Kidney glomerular epithelial cell (primary cell): Measurements from ENCODE around the gene CLEC18A.
"Not testable (repeated sequence)": the region's sequence is repeated elsewhere in the genome, so short reads cannot be mapped to it uniquely, and the experiment has no call there.

ENCODE experiments used
- DNase-seq: peaks from one replicate; lab custom pipeline; 2025; lab: John Stamatoyannopoulos, UW

The CLEC18A gene

DNA sequence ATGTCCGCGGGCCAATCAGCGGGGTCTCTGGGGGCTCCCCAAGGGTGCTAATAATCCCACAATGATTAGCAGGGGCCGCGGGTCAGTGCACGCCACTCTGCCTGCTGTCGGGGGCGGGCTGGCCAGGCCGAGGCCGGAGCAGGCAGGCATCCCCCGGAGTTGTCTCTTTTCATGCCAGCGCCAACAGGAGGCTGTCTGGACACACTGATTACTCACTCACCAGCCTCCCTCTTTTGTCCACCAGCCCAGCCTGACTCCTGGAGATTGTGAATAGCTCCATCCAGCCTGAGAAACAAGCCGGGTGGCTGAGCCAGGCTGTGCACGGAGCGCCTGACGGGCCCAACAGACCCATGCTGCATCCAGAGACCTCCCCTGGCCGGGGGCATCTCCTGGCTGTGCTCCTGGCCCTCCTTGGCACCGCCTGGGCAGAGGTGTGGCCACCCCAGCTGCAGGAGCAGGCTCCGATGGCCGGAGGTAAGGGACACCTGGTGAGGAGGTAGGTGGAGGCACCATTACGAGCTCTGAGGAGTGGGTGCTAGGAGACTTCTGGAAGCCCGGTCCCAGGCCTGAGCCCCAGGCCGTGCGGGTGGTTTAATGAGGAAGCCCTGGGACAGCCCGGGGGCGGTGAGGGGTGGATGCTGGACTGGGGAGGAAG, at the start of gene CLEC18A:
Gene CLEC18A (plus strand): TSS at position 318 of the 655 bp plus-strand sequence. CDS start 33 bp downstream, at position 351.
- DNase-seq: not testable (repeated sequence)

DNA sequence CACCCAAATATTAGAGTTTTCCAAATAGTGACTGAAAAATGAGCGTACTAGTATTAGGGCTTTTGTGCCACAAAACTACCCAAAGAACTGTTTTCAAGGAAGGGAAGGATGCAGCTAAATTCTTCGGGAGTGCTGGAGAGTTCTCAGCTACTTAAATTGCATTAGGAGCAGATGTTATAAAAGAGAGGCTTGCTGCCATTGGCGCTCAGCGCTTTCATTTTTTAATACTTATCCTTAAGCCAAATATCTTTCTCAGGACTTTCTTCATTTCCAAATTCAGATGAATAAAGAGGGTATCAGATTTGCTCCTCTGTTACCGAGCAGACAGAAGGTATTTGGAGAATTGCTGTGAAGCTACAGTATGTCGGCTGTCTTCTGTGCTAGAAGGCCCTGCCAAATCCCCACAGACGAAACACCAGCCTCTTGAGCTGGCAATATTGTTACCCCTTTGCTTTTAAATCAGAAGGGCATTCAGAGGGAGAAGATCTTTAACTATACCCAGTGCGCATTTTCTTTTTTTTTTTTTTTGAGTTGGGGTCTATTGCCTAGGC, 47.2 kb upstream of the CLEC18A start:
- no peak for DNase-seq

DNA sequence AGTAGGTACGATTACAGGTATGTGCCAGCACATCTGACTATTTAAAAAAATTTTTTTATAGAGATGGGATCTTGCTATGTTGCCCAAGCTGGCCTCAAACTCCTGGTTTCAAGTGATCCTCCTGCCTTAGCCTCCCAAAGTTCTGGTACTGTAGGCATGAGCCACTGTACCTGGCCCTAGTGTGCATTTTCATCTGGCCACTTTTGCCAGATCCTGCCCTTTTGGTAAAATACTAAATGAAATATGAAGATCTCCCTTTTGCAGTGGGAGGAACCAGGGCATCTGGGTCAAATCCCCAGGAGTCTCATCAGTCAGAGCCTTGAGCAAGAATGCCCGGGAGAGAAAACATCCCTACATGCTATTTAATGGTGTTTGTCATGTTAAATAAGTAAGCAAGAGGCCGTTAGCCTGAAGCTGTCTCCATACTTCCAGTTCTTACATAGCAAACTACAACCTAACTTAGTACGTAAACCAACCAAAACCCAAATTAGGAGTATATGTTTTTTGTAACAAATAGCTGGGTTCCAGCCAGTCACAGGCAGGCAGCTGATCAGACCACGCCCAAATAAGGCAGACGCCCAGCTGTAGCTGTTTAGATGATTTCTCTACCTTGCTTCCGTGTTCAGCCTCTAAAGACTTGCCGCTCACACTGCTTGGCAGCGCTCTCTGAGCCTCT, 46.5 kb upstream of the CLEC18A start:
- no peak for DNase-seq

DNA sequence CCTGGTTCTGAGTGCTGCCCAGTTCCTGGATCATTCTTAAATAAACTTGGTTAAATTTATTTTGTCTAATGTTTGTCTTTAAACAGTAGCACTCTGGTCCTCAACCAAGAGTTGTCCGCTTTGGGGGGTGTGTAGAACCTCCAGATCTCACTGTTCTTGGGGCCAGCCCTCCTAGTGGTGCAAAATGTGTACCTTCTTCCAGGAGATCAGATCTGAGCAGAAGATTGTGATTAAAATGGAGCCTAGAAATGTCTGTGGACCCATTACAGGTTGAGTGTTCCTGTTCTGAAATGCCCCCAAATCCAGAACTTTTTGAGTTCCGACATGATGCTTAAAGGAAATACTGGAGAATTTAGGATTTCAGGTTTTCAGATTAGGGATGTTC, 46.0 kb upstream of the CLEC18A start:
- DNase-seq: no peak

- peak; percentile 23 for DNase-seq
Observed at GRCh38 chr16:69906838-69907401, 44.2 kb upstream of the CLEC18A start.

- DNase-seq: no peak
Observed at GRCh38 chr16:69909043-69909442, 42.1 kb upstream of the CLEC18A start.

- no peak for DNase-seq
Observed at GRCh38 chr16:69909760-69910159, 41.4 kb upstream of the CLEC18A start.

GRCh38 chr16:69910964-69911363, 40.2 kb upstream of the CLEC18A start:
- no peak for DNase-seq

- DNase-seq: no peak
Observed at GRCh38 chr16:69916462-69916861, 34.7 kb upstream of the CLEC18A start.

- DNase-seq: no peak
Observed at GRCh38 chr16:69917311-69917710, 33.8 kb upstream of the CLEC18A start.

DNA sequence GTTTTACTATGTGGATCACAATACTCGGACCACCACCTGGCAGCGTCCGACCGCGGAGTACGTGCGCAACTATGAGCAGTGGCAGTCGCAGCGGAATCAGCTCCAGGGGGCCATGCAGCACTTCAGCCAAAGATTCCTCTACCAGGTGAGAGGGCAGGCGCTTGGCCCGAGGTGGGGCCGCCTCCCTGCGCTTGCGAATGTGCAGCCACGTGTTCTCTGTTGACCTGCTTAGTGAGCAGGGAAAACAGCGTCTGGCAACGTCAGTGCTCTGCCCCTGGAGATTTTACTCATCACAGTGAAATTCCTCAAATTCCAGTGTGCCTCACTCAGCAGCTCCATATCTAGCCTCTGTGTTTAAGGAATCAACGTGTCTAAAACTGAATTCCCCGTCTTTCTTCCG, 33.4 kb upstream of the CLEC18A start:
- DNase-seq: peak; percentile 90

GRCh38 chr16:69918241-69918640, 32.9 kb upstream of the CLEC18A start:
- DNase-seq: no peak

DNA sequence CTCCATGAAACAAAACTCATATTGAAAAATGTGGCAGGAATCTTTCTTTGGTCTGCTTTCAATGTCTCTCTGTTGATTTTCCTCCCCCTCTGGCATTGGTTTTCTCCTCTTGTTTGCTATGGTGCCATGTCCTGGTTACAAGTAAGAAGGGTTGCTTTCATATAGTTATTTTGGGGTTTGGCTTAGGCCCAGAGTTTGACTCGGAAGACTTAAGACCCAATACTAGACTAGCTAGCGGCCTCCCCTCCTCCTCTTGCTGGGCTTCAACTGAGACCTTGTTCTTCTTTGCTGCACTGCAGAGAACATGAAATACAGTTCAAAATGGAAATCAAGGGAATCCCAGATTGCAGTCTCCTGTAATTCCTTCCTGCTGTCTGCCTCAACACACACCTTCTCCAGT, 30.0 kb upstream of the CLEC18A start:
- no peak for DNase-seq

DNA sequence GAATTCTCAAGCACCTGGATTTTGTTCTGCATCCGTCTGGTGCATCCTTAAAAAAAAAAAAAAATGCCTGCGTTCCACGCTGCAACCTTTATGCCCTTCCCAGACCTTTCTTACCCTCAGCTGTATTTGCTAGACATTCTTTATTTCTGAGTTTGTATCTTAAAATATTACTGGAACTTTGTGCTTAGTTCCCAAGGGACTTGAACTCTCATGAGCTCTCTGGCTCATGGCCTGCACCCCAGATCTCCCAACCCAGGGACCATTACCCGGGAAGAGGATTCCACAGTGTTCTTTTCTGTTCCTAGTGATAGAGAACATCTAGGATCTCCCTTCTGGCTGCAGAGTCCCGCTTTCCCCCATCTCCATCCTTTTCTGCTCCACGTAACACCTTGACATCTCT, 28.9 kb upstream of the CLEC18A start:
- DNase-seq: no peak

- DNase-seq: no peak
Observed at GRCh38 chr16:69924041-69924775, 26.9 kb upstream of the CLEC18A start.

GRCh38 chr16:69924777-69925191, 26.4 kb upstream of the CLEC18A start:
- DNase-seq: peak; percentile 87

- DNase-seq: no peak
Observed at GRCh38 chr16:69925311-69925710, 25.8 kb upstream of the CLEC18A start.

GRCh38 chr16:69926241-69926640, 24.9 kb upstream of the CLEC18A start:
- DNase-seq: no peak

DNA sequence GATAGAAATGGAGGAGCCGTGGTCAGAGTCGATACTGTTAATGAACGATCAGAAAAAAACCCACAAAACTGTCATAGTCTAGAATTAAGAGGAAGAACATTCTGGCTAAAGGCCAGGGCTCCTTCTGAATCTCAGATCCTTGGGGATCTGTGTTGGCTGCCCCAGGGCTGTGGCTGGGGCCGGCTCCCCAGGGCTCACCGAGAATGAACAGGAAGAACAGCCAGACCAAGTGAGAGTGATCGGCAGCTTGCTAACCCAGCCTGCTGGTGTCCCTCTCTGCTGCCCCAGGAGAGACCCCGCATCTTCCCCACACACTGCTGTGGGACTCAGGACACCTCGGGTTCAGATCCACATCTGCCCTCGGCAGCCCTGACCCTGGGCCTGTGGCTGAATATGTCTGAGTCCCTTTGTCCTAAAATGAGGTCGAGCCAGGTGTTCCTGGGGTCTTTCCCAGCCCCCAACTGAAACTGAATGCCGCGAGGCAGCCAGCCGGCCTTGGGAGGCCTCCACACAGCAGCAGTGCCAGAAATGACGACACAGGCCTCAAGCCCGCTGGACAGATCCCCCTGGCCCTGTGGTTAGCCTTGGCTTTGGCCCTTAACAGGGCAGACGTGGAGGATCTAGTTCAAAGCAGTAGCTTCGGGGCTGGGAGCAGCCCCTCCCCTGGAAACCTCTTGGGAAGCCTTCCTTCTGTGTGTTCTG, 23.9 kb upstream of the CLEC18A start:
- peak; percentile 40 for DNase-seq

DNA sequence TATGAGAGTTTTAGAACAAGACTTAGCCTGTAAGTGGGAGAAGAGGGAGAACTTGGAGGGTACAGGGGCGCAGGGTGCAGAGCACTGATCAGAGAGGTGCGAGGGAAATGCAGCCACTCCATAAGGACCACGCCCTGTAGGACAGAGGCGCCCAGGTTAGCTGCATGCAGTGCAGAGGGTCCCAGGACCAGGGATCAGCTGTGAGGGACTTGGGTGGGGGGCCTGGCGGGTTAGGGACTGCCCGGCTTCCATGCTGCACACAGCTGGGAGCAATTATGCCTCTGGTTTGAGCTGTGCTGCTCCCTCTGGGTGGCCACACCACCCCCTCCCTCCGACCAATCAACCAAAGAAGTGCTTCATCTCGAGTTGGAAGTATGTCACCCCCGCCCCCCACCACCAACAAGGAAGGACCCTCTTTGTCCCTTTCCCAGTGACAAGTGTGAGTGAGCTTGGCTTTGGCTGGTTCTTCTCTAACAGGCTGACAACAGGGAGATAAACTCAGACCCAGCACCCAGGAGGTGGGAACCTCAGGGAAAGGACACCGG, 22.2 kb upstream of the CLEC18A start:
- no peak for DNase-seq

GRCh38 chr16:69929480-69929879, 21.7 kb upstream of the CLEC18A start:
- no peak for DNase-seq
